ENCODE results near the gene HNMT.

HNMT gene

DNA sequence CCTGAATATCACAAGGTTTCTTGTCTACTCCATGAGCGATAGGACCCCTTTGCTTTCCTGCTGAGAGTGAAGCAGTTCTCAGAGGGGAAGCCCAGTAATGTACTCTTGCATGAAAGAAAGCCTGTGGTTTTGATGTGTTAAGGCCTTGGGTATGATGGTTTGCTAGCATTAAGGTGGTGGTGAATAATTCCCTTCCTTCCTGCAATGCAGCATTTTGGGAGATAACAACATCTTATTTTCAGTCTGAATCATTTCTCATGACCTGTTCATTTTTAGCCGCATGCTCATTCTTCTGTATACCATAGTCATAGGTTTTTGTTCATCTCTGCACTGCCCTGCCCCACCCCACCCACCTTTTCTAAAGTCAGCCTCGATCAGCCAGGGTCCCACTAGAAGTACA is 66.2 kb downstream of the HNMT start:
- TF ChIP-seq, protein P1, sequence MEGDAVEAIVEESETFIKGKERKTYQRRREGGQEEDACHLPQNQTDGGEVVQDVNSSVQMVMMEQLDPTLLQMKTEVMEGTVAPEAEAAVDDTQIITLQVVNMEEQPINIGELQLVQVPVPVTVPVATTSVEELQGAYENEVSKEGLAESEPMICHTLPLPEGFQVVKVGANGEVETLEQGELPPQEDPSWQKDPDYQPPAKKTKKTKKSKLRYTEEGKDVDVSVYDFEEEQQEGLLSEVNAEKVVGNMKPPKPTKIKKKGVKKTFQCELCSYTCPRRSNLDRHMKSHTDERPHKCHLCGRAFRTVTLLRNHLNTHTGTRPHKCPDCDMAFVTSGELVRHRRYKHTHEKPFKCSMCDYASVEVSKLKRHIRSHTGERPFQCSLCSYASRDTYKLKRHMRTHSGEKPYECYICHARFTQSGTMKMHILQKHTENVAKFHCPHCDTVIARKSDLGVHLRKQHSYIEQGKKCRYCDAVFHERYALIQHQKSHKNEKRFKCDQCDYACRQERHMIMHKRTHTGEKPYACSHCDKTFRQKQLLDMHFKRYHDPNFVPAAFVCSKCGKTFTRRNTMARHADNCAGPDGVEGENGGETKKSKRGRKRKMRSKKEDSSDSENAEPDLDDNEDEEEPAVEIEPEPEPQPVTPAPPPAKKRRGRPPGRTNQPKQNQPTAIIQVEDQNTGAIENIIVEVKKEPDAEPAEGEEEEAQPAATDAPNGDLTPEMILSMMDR (IDR thresholded peaks at IDR 0.05; ENCODE audit: extremely low read depth, insufficient read depth, missing control alignments): no peak
- in situ Hi-C loops (cut with MboI; ENCODE audit: low pct_unique_long_range_greater_than_20kb, low sequenced_read_pairs, unreplicated experiment): no loop called here
- peak; percentile 14 for DNase-seq (ENCODE audit: low spot score)

DNA sequence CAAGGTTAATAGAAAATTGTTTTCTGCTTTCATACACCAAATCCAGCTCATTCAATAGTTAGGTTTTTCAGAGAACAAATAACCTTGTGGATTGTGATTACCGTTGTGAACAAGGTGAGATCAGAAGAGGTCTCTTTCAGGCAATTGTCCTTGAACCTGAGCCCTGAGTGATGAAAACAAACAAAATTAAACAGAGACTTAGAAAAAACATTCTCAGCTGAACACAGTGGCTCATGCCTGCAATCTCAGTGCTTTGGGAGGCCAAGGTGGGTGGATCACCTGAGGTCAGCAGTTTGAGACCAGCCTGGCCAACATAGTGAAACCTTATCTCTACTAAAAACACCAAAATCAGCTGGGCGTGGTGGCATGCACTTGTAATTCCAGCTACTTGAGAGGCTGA is 68.1 kb downstream of the HNMT start:
- in situ Hi-C loops (cut with MboI; ENCODE audit: low pct_unique_long_range_greater_than_20kb, low sequenced_read_pairs, unreplicated experiment): no loop called here
- TF ChIP-seq, protein P1 (IDR thresholded peaks at IDR 0.05; ENCODE audit: extremely low read depth, insufficient read depth, missing control alignments): no peak
- no peak for DNase-seq (ENCODE audit: low spot score)

DNA sequence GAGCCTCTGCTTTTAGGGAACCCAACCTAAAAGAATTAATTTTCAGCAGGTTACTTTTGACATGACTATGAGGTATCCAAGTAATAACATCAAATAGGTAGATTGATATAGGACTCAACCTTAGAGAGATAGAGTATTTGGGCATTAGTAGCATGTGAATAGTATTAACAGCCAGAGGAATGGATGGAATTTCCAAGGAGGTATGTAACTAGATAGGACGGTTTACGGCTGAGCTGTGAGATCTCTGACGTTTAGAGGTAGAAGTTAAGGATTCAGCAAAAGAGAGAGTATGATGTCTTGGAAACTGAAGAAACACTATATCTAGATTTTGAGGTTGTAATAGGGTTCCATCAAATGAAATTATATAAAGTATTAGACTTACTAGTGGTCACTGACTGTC is 70.3 kb downstream of the HNMT start:
- TF ChIP-seq, protein P1 (IDR thresholded peaks at IDR 0.05; ENCODE audit: extremely low read depth, insufficient read depth, missing control alignments): no peak
- in situ Hi-C loops (cut with MboI; ENCODE audit: low pct_unique_long_range_greater_than_20kb, low sequenced_read_pairs, unreplicated experiment): no loop called here
- no peak for DNase-seq (ENCODE audit: low spot score)

DNA sequence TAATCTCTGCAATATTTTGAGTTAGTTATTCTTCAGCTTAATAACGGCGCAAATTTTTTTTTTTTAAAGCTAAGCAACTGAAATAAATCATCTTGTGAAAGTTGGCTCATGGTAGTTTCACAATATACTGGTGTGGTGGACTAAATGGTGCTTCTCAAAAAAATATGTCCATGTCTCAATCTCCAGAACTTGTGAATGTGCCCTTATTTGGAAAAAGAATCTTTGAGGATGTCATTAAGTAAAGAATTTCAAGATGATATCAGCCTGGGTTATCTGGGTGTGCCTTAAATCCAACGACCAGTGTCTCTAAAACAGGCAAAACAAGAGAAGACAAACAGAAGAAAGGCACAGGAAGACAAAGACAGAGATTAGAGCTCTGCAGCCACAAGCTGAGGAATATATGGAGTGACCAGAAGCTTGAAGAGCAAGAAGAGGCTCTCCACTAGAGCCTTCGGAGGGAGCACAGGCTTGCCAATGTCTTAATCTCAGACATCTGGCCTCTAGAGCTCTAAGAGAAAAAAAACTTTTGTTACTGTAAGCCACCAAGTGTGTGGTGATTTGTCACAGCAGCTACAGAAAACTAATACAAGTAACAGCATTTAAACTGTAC is 71.4 kb downstream of the HNMT start:
- in situ Hi-C loops (cut with MboI; ENCODE audit: low pct_unique_long_range_greater_than_20kb, low sequenced_read_pairs, unreplicated experiment): no loop called here
- no peak for DNase-seq (ENCODE audit: low spot score)
- TF ChIP-seq, protein P1 (IDR thresholded peaks at IDR 0.05; ENCODE audit: extremely low read depth, insufficient read depth, missing control alignments): no peak

DNA sequence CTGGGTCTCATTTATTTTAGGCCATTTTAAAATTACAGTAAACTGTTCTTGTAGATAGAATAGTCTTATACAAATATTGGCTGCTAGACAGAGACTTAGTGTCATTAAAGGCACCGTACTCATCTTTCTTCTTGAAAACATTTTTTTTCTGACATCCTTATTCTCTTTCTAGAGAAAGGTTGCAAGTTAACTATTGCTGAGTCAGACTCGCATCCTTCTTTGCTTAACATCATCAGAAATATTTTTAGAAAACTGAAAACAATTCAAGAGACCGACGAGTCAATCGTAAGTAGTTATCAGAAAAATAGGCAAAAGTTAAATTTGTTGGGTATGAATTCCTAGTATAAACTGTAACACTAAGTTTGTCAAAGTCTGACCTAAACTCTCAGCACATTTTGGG is 72.2 kb downstream of the HNMT start:
- TF ChIP-seq, protein P1 (IDR thresholded peaks at IDR 0.05; ENCODE audit: extremely low read depth, insufficient read depth, missing control alignments): no peak
- no peak for DNase-seq (ENCODE audit: low spot score)
- in situ Hi-C loops (cut with MboI; ENCODE audit: low pct_unique_long_range_greater_than_20kb, low sequenced_read_pairs, unreplicated experiment): no loop called here

DNA sequence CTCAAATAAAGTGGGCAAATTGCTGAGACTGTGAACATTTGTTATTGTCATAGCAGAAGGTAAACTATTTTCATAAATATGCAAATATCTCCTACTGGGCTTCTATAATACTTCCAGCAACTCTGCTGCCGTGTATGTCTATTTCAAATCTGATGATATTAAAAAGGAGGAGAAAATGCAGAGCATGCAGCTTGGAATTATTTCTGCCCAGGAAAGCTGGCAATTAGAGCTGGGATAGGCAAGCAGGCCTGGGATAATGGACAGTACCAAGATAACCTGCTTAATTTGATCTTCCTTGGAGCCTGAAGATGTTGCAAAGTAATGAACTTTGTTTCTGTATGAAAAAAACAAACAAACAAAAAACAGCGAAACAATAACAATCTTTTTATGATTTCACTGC is 72.8 kb downstream of the HNMT start:
- in situ Hi-C loops (cut with MboI; ENCODE audit: low pct_unique_long_range_greater_than_20kb, low sequenced_read_pairs, unreplicated experiment): no loop called here
- DNase-seq (ENCODE audit: low spot score): no peak
- TF ChIP-seq, protein P1 (IDR thresholded peaks at IDR 0.05; ENCODE audit: extremely low read depth, insufficient read depth, missing control alignments): no peak

DNA sequence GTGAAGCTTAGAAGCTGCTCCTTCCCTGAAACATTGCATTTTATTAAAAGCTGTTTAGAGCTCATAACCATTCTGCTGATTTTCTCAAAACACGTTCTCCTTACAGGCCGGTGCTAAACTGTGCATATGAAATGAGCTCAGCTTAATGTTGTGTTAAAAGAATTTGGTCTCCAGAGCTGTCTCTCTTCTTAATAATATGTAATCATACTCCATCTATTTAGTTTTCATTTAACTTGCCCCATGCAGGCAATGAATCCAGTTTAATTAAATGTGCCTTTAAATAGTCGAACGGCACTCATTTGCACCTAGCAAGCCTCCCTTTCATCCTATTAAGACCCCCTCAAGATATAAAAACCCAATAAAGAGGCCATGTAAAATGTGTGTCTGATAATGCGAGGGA is 76.3 kb downstream of the HNMT start:
- TF ChIP-seq, protein P1 (IDR thresholded peaks at IDR 0.05; ENCODE audit: extremely low read depth, insufficient read depth, missing control alignments): no peak
- DNase-seq (ENCODE audit: low spot score): no peak
- in situ Hi-C loops (cut with MboI; ENCODE audit: low pct_unique_long_range_greater_than_20kb, low sequenced_read_pairs, unreplicated experiment): no loop called here
